Liver (tissue), 9 donors: ENCODE measurements around the gene BEX3. TPM values are rescaled to one million over a fixed set of nuclear protein-coding genes. Genes with fewer than 3 reads are reported as not detected.

Experiments
- DNase-seq: peaks from one replicate; pipeline ENCODE4 v3.0.0-alpha.2; 2017; ENCODE audit warnings: low spot score
- H3K27ac ChIP-seq, 2 donors: one replicate each; pipeline ENCODE4 v1.7.0; 2013; ENCODE audit warnings: inconsistent platforms in 2 of 2, low read length in 2 of 2, control low read depth in 1 of 2, low read depth in 1 of 2, mild to moderate bottlenecking in 1 of 2
- H3K27me3 ChIP-seq, 4 donors: one replicate each; pipeline versions ENCODE4 v1.6.1 to v1.7.0; 2013; ENCODE audit warnings: low read length in 3 of 4, inconsistent platforms in 1 of 4, mild to moderate bottlenecking in 1 of 4, moderate library complexity in 1 of 4; ENCODE audit not compliant: control insufficient read depth in 4 of 4, insufficient read depth in 4 of 4
- H3K36me3 ChIP-seq, 4 donors: one replicate each; pipeline versions ENCODE4 v1.6.1 to v1.7.0; 2013; ENCODE audit warnings: low read length in 3 of 4, mild to moderate bottlenecking in 3 of 4, low read depth in 1 of 4, moderate library complexity in 1 of 4; ENCODE audit not compliant: control insufficient read depth in 4 of 4, insufficient read depth in 3 of 4
- H3K4me1 ChIP-seq, 4 donors: one replicate each; pipeline versions ENCODE4 v1.6.1 to v1.7.0; 2013; ENCODE audit warnings: low read length in 3 of 4, mild to moderate bottlenecking in 3 of 4, moderate library complexity in 1 of 4; ENCODE audit not compliant: control insufficient read depth in 4 of 4, insufficient read depth in 4 of 4
- H3K4me3 ChIP-seq, 3 donors: one replicate each; pipeline versions ENCODE4 v1.6.1 to v1.7.0; 2013; ENCODE audit warnings: low read length in 3 of 3, control low read depth in 1 of 3, low read depth in 1 of 3, mild to moderate bottlenecking in 1 of 3
- H3K9ac ChIP-seq, 2 donors: one replicate each; pipeline ENCODE4 v1.7.0; 2013; ENCODE audit warnings: low read length in 2 of 2, mild to moderate bottlenecking in 2 of 2, moderate library complexity in 2 of 2, control low read depth in 1 of 2, low read depth in 1 of 2
- H3K9me3 ChIP-seq, 4 donors: one replicate each; pipeline versions ENCODE4 v1.6.1 to v1.7.0; 2013; ENCODE audit warnings: low read length in 3 of 4; ENCODE audit not compliant: control insufficient read depth in 4 of 4
- ATF3 ChIP-seq: IDR thresholded peaks from 2 replicates; pipeline ENCODE4 v1.6.1; 2016; ENCODE audit warnings: antibody characterized with exemption
- EGR1 ChIP-seq, 2 donors: IDR thresholded peaks; 2 replicates each; pipeline ENCODE4 v1.6.1; 2016 to 2018; ENCODE audit warnings: antibody characterized with exemption in 2 of 2, low read depth in 2 of 2
- FOXA1 ChIP-seq: IDR thresholded peaks from 2 replicates; pipeline ENCODE4 v1.6.1; 2016; ENCODE audit warnings: antibody characterized with exemption
- FOXA2 ChIP-seq: IDR thresholded peaks from 2 replicates; pipeline ENCODE4 v1.6.1; 2016; ENCODE audit warnings: antibody characterized with exemption
- GABPA ChIP-seq, 2 donors: IDR thresholded peaks in 1 of 2; conservative IDR thresholded peaks in 1 of 2; 2 replicates each; pipeline ENCODE4 v1.6.1; 2016; ENCODE audit warnings: antibody characterized with exemption in 2 of 2, mild to moderate bottlenecking in 1 of 2, moderate library complexity in 1 of 2
- HNF4A ChIP-seq, 2 donors: conservative IDR thresholded peaks; 2 replicates each; pipeline ENCODE4 v1.6.1; 2016; ENCODE audit warnings: antibody characterized with exemption in 2 of 2, mild to moderate bottlenecking in 2 of 2
- HNF4G ChIP-seq: IDR thresholded peaks from 2 replicates; pipeline ENCODE4 v1.6.1; 2016; ENCODE audit warnings: antibody characterized with exemption
- JUND ChIP-seq, 2 donors: IDR thresholded peaks; 2 replicates each; pipeline ENCODE4 v1.6.1; 2016; ENCODE audit warnings: antibody characterized with exemption in 2 of 2
- NR2F2 ChIP-seq: IDR thresholded peaks from 2 replicates; pipeline ENCODE4 v1.6.1; 2016; ENCODE audit warnings: antibody characterized with exemption
- RAD21 ChIP-seq, 2 donors: IDR thresholded peaks; 2 replicates each; pipeline ENCODE4 v1.6.1; 2016; ENCODE audit warnings: antibody characterized with exemption in 2 of 2, mild to moderate bottlenecking in 2 of 2
- REST ChIP-seq: IDR thresholded peaks from 2 replicates; pipeline ENCODE4 v1.6.1; 2016; ENCODE audit warnings: antibody characterized with exemption, mild to moderate bottlenecking
- RXRA ChIP-seq, 2 donors: IDR thresholded peaks; 2 replicates each; pipeline ENCODE4 v1.6.1; 2017 to 2018; ENCODE audit warnings: antibody characterized with exemption in 2 of 2, mild to moderate bottlenecking in 1 of 2
- SP1 ChIP-seq: IDR thresholded peaks from 2 replicates; pipeline ENCODE4 v1.6.1; 2018; ENCODE audit warnings: antibody characterized with exemption, mild to moderate bottlenecking
- TAF1 ChIP-seq: conservative IDR thresholded peaks from 2 replicates; pipeline ENCODE4 v1.6.1; 2016; ENCODE audit warnings: antibody characterized with exemption, mild to moderate bottlenecking
- YY1 ChIP-seq: IDR thresholded peaks from 2 replicates; pipeline ENCODE4 v1.6.1; 2016; ENCODE audit warnings: antibody characterized with exemption, mild to moderate bottlenecking
- WGBS: extraction: QIAGEN DNeasy Blood & Tissue Kit; methylation state at CpG from one replicate; pipeline ENCODE4 v1.1.7; 2013; 5-methylcytosine and 5-hydroxymethylcytosine counted together
- polyA plus RNA-seq, 2 donors: library from polyadenylated mRNA; stranded (reverse) in 1 of 2; unstranded in 1 of 2; fragments of 200-250 nt in 1 of 2; fragments of >200 nt in 1 of 2; fragmentation: Nextera tagmentation in 1 of 2; extraction: Ambion mirVana in 1 of 2; gene quantifications; one replicate each; pipeline versions ENCODE4 v1.2.1 to v1.2.3, GENCODE V29; 2013 to 2015
- total RNA-seq, 2 donors: library from RNA; depleted of rRNA; stranded (reverse); fragments of >200 nt; gene quantifications; one replicate each; pipeline ENCODE4 v1.2.3, GENCODE V29; 2014
- TF ChIP-seq, protein P1 (sequence below): fragments of 150-350 bp; IDR thresholded peaks from 2 replicates; pipeline ENCODE4 v1.5.1; 2017; ENCODE audit warnings: improper control_type of control experiment, low read depth, low read length; ENCODE audit not compliant: missing input control
- TF ChIP-seq, protein P2 (sequence below): IDR thresholded peaks from 2 replicates; pipeline ENCODE4 v1.6.1; 2016; ENCODE audit warnings: antibody characterized with exemption
- donor health status: healthy.
- donor health status: healthy.
- donor health status: healthy.
- donor health status: healthy.
- donor health status: healthy.

BEX3 gene
- total and polyA plus RNA-seq, 4 donors, result 21.9 to 77.4 (median 57.3) TPM

DNA sequence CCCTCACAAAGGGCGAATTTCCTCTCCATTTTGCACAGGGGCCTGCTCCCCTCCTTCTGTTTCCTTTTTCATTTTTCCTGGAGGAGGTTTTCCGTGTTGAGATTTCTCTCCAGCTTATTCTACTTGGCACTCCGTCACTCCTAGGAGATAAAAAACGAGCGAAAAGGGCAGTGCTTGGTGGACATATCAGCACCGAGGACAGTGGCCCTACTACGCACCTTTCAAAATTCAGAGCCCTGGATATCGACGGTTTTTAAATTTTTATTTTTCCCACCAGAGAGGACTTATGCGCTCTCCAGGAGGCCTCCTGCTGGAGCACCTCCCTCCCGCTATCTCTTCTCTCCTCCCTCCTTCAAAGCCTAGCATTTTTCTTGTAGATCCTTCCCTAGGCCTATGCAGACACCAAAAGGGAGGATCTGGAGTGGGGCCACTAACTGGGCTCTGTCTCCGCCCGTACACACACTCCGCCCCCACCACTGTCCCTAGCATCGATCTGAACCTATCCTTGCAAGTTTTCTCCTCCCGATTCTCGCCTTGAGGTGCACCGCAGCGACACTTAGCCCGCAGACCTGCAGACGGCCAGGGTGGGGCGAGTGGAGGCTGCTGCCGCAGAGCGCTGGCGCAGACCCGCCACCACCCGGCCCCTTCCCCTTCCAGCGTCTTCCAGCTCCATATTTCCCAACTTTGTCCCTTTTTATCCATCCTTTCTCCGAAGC is 28.5 kb upstream of the BEX3 start:
- WGBS, result 44% methylated on average over 29 of the region's 29 CpGs
- Histone ChIP-seq H3K27ac (no peak overlapping the region), H3K9ac (no peak overlapping the region), H3K4me3 (no peak overlapping the region), H3K4me1 (no peaks in the 10 kb centered on the region), H3K9me3 (no peaks in the 10 kb centered on the region), H3K36me3 (no peaks in the 10 kb centered on the region), H3K27me3 (peaks cover 0 to 9% (median 0%) of the 10 kb centered on the region in 4 donors)
- DNase-seq, result no peak
- no peak for TF ChIP-seq HNF4G
- TF ChIP-seq YY1, result no peak
- TF ChIP-seq, protein P1, sequence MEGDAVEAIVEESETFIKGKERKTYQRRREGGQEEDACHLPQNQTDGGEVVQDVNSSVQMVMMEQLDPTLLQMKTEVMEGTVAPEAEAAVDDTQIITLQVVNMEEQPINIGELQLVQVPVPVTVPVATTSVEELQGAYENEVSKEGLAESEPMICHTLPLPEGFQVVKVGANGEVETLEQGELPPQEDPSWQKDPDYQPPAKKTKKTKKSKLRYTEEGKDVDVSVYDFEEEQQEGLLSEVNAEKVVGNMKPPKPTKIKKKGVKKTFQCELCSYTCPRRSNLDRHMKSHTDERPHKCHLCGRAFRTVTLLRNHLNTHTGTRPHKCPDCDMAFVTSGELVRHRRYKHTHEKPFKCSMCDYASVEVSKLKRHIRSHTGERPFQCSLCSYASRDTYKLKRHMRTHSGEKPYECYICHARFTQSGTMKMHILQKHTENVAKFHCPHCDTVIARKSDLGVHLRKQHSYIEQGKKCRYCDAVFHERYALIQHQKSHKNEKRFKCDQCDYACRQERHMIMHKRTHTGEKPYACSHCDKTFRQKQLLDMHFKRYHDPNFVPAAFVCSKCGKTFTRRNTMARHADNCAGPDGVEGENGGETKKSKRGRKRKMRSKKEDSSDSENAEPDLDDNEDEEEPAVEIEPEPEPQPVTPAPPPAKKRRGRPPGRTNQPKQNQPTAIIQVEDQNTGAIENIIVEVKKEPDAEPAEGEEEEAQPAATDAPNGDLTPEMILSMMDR, result no peak
- TF ChIP-seq REST, result no peak
- no peak for TF ChIP-seq HNF4A (conservative IDR thresholded peaks at IDR 0.05)
- TF ChIP-seq FOXA1, result no peak
- TF ChIP-seq RAD21 (IDR thresholded peaks at IDR 0.05), result no peak
- no peak for TF ChIP-seq ATF3
- no peak for TF ChIP-seq JUND (IDR thresholded peaks at IDR 0.05)
- TF ChIP-seq FOXA2, result no peak
- TF ChIP-seq, protein P2, sequence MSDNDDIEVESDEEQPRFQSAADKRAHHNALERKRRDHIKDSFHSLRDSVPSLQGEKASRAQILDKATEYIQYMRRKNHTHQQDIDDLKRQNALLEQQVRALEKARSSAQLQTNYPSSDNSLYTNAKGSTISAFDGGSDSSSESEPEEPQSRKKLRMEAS, result no peak
- TF ChIP-seq EGR1 (IDR thresholded peaks at IDR 0.05; ENCODE audit: low read depth in 2 of 2), result no peak
- TF ChIP-seq NR2F2, result no peak
- TF ChIP-seq RXRA (IDR thresholded peaks at IDR 0.05), result no peak
- no peak for TF ChIP-seq SP1
- TF ChIP-seq TAF1, result no peak

DNA sequence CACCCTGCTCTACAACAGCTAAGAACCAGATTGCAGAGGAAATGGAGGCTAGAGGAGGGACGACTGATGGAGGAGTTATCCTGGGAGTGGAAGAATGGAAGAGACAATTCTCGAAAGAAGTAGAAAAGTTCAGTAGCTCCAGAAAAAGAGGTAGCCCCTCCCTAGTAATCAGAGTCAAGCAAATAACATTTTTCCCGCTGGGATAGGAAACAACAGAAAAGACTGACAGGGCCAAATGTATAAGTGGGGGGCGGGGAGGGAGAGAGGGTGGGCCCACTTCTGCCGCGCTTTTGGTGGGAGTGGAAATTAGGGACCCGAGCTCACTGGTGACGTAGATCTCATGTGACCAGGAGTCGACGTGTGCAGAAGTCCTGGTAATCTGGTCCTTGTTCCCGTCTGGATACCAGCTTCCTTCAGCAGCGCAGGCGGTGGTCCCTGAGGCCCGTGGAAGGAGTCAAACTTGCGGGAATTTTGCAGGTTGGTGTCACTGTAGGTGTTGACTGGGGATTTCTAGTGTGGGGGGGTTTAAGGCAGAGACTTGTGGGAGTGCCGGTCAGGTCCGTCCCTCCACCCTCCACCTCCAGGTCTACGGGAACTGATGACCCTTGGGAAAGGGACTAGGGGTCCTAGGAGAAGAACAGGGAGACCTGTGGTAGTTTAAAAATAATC is 20.1 kb upstream of the BEX3 start, which contains the start of gene TCEAL9:
Gene TCEAL9 (plus strand): TSS at position 377 of the 669 bp plus-strand sequence. CDS start 1,179 bp downstream, outside the sequence.
- H3K4me1 ChIP-seq, result no peaks in the 10 kb centered on the region

More for the DNA sequence above, 20.1 kb upstream of the BEX3 start, which contains the start of gene TCEAL9:
- under 1% methylated on average over 18 of the region's 18 CpGs for WGBS
- Histone ChIP-seq H3K9me3 (no peaks in the 10 kb centered on the region), H3K36me3 (no peaks in the 10 kb centered on the region), H3K9ac (peak within 1 kb of the TSS; percentile 2 to 56), H3K27me3 (no peaks in the 10 kb centered on the region), H3K4me3 (peak within 1 kb of the TSS; percentile 51 to 63 (median 61)), H3K27ac (peak within 1 kb of the TSS; percentile 23 to 82)
- peak; percentile 48 for DNase-seq
- TF ChIP-seq REST, result peak; percentile 55
- no peak for TF ChIP-seq GABPA (IDR thresholded peaks at IDR 0.05 in 1 of 2, conservative IDR thresholded peaks at IDR 0.05 in 1 of 2)
- TF ChIP-seq JUND (IDR thresholded peaks at IDR 0.05), result no peak
- no peak for TF ChIP-seq YY1
- peak; percentile 43 for TF ChIP-seq TAF1
- no peak for TF ChIP-seq FOXA2
- TF ChIP-seq SP1, result no peak
